Endothelial cell of umbilical vein (primary cell): Measurements from ENCODE around the gene CDK17. TPM values are rescaled to one million over a fixed set of nuclear protein-coding genes. Genes with fewer than 3 reads are reported as not detected.
A peak's percentile ranks its signal among the peaks of the same experiment; 100 is the strongest.

ENCODE experiments used
- BruUV-seq: library from RNA; stranded (reverse); fragments of 400-500 nt; replicated peaks from 2 replicates; lab custom pipeline; 2021; lab: Mats Ljungman, UMichigan
- CTCF ChIA-PET: fragments of 300-600, 350-600 bp; sonication (Branson Sonifier 250); formaldehyde crosslinking; loops from one replicate; lab custom pipeline; 2021; ENCODE audit warnings: antibody characterized with exemption, inconsistent platforms; lab: Charles Lee
- POLR2A ChIA-PET: fragments of 300-600, 350-600 bp; sonication (Branson Sonifier 250); formaldehyde crosslinking; loops from one replicate; lab custom pipeline; 2021; ENCODE audit warnings: antibody characterized with exemption, inconsistent platforms; lab: Charles Lee
- DNase-seq: peaks from one replicate; pipeline ENCODE4 v3.0.0-alpha.2; 2011; ENCODE audit warnings: low read depth, low spot score
- FAIRE-seq: peaks from 2 replicates; lab custom pipeline; 2011; peaks lifted over from hg19 to GRCh38; lab: Jason Lieb, UNC
- H2AFZ ChIP-seq: 2 replicates; pipeline ENCODE4 v1.6.0; 2012; ENCODE audit warnings: low read depth, low read length, control low read depth, inconsistent platforms
- H3K27ac ChIP-seq: 2 replicates; pipeline ENCODE4 v1.5.1; 2011; ENCODE audit warnings: low read depth, mild to moderate bottlenecking, control low read depth, low read length, moderate library complexity; ENCODE audit not compliant: insufficient read depth
- H3K27me3 ChIP-seq, 2 experiments: 2 replicates each; pipeline versions ENCODE4 v1.6.0 to v1.6.1; 2011; ENCODE audit warnings: low read length in 2 of 2, mixed read lengths in 1 of 2; ENCODE audit not compliant: control insufficient read depth in 2 of 2, insufficient read depth in 2 of 2
- H3K36me3 ChIP-seq, 2 experiments: 2 replicates in 1 of 2; 3 replicates in 1 of 2; pipeline ENCODE4 v1.5.1; 2011; ENCODE audit warnings: low read length in 2 of 2, mild to moderate bottlenecking in 1 of 2, moderate library complexity in 1 of 2; ENCODE audit not compliant: control insufficient read depth in 2 of 2, insufficient read depth in 2 of 2; ENCODE audit errors: extremely low read depth in 1 of 2
- H3K4me1 ChIP-seq: 3 replicates; pipeline ENCODE4 v1.5.1; 2011; ENCODE audit warnings: mild to moderate bottlenecking, low read length; ENCODE audit not compliant: control insufficient read depth, insufficient read depth; ENCODE audit errors: extremely low read depth
- H3K4me2 ChIP-seq: 2 replicates; pipeline ENCODE4 v1.6.1; 2011; ENCODE audit warnings: low read length, control low read depth, mixed read lengths; ENCODE audit not compliant: insufficient read depth
- H3K4me3 ChIP-seq, 3 experiments: fragments of 200-600 bp in 1 of 3; sonication (generic), shearing (Covaris generic) in 1 of 3; replicated peaks in 1 of 3; 2 replicates each; pipeline ENCODE4 v1.5.1; 2011 to 2016; ENCODE audit warnings: control low read depth in 3 of 3, low read length in 3 of 3, mild to moderate bottlenecking in 2 of 3, inconsistent platforms in 1 of 3, low read depth in 1 of 3, moderate library complexity in 1 of 3; ENCODE audit not compliant: insufficient read depth in 1 of 3
- H3K79me2 ChIP-seq: 2 replicates; pipeline ENCODE4 v1.6.0; 2012; ENCODE audit warnings: low read length, inconsistent platforms; ENCODE audit not compliant: control insufficient read depth, insufficient read depth
- H3K9ac ChIP-seq: replicated peaks from 2 replicates; pipeline ENCODE3; 2011; ENCODE audit warnings: low read length, control low read depth; ENCODE audit not compliant: insufficient read depth; ENCODE audit errors: extremely low read depth
- H3K9me1 ChIP-seq: replicated peaks from 3 replicates; pipeline ENCODE4 v1.6.0; 2011; ENCODE audit warnings: mild to moderate bottlenecking, low read length; ENCODE audit not compliant: control insufficient read depth, insufficient read depth; ENCODE audit errors: extremely low read depth
- H3K9me3 ChIP-seq: replicated peaks from 2 replicates; pipeline ENCODE4 v1.5.1; 2012; ENCODE audit warnings: low read length, inconsistent platforms; ENCODE audit not compliant: control insufficient read depth, insufficient read depth
- H4K20me1 ChIP-seq: replicated peaks from 2 replicates; pipeline ENCODE3; 2011; ENCODE audit warnings: mild to moderate bottlenecking, low read length; ENCODE audit not compliant: control insufficient read depth, insufficient read depth; ENCODE audit errors: extremely low read depth
- EZH2 ChIP-seq: IDR thresholded peaks from 2 replicates; pipeline ENCODE4 v1.6.1; 2012; ENCODE audit warnings: borderline replicate concordance, low read depth, mild to moderate bottlenecking, moderate library complexity, low read length, inconsistent platforms; ENCODE audit not compliant: severe bottlenecking
- FOS ChIP-seq: IDR thresholded peaks from 2 replicates; pipeline ENCODE4 v1.6.1; 2011; ENCODE audit warnings: mild to moderate bottlenecking, low read length, moderate library complexity, borderline replicate concordance; ENCODE audit not compliant: insufficient read depth
- GATA2 ChIP-seq: IDR thresholded peaks from 2 replicates; pipeline ENCODE4 v1.7.0; 2011; ENCODE audit warnings: low read depth, mild to moderate bottlenecking, moderate library complexity, mixed read lengths, low read length; ENCODE audit not compliant: insufficient read length, insufficient read depth
- JUN ChIP-seq: IDR thresholded peaks from 2 replicates; pipeline ENCODE4 v1.6.1; 2011; ENCODE audit warnings: borderline replicate concordance, low read depth; ENCODE audit not compliant: insufficient read length, insufficient read depth
- MYC ChIP-seq: IDR thresholded peaks from one replicate; pipeline ENCODE4 v1.6.1; 2011; ENCODE audit warnings: mild to moderate bottlenecking, low read depth, low read length
- POLR2A ChIP-seq: IDR thresholded peaks from 2 replicates; pipeline ENCODE4 v1.6.1; 2012; ENCODE audit warnings: low read depth, mild to moderate bottlenecking, control low read depth, low read length
- POLR2AphosphoS5 ChIP-seq: IDR thresholded peaks from 2 replicates; pipeline ENCODE4 v1.6.1; 2012; ENCODE audit warnings: low read depth, mild to moderate bottlenecking, control low read depth, low read length, moderate library complexity; ENCODE audit not compliant: insufficient read depth
- dilution Hi-C: fragments of 300-500 bp; cut with MboI; formaldehyde crosslinking; loops from one replicate; pipeline ENCODE4 v1.15.0; 2019; ENCODE audit warnings: low sequenced_read_pairs; ENCODE audit not compliant: extremely low pct_ligation_motif_present
- intact Hi-C: fragments of 100-400 bp; cut with micrococcal nuclease; formaldehyde crosslinking; loops from one replicate; pipeline ENCODE4 v1.10.0; 2022
- polyA plus RNA-seq, 4 experiments: library from polyadenylated mRNA; depleted of rRNA in 3 of 4; stranded (reverse) in 3 of 4; unstranded in 1 of 4; fragments of >200 nt; gene quantifications; 2 replicates each; pipeline versions ENCODE4 v1.2.1 to v1.2.3, GENCODE V29; 2011 to 2012; ENCODE audit warnings: missing spikeins in 1 of 4
- total RNA-seq: library from RNA; stranded (reverse); gene quantifications from 2 replicates; pipeline ENCODE4 v1.2.3, GENCODE V29; 2021
- TF ChIP-seq, protein P1 (sequence below), 2 donors: IDR thresholded peaks; 1 replicate in 1 of 2; 2 replicates in 1 of 2; pipeline ENCODE4 v1.5.1; 2011; ENCODE audit warnings: low read length in 2 of 2, mild to moderate bottlenecking in 2 of 2, moderate library complexity in 2 of 2, control low read depth in 1 of 2, inconsistent platforms in 1 of 2, low read depth in 1 of 2; ENCODE audit not compliant: insufficient read depth in 1 of 2; ENCODE audit errors: extremely low read depth in 1 of 2
- TF ChIP-seq, protein P2 (sequence below): IDR thresholded peaks from 2 replicates; pipeline ENCODE4 v1.6.1; 2011; ENCODE audit not compliant: insufficient read depth, insufficient read length

Gene CDK17
- total and polyA plus RNA-seq, 2 donors (not counting 3 experiments of a cell fraction or from before 2014, with no cell fraction given), result 61.1 to 176 TPM

DNA sequence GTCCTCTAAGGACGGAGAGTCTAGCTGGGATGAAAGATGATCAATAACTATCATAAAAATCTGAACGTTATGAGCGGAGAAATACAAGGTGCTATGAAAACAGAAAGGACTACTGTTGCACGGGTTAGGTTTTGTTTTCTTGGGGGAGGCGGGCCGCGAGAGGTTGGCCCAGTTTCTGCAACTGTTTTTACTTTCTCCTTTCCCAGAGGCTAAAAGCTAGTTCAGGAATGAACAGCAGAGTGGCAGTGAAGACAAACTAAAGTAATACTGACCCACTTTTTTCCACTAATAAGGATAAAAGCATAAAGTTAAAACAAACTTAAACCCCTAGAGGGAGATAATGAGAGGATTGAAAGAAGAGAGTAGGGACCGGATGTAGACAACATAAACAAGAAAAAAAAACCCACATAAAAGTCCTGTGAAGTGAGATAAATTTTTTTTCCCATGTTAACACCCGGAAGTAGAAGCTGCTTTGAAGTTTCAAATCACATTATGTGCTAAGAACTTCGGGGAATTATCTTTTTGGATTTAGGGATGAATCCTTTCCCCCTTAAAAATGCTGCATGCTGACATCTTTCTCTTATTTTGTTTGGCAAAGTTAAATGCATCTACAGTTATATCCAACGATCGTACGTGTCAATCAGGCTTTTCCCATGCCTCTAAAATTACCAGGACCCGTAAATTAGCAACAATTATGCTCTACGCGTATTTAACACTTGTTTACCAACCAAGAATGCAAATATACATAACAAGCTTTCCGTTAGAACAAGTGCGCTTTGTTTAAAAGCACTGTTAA is 1.0 kb upstream of the CDK17 start:
- TF ChIP-seq JUN, result peak; percentile 30
- TF ChIP-seq MYC, result no peak
- no peak for TF ChIP-seq EZH2
- TF ChIP-seq POLR2A, result no peak
- TF ChIP-seq FOS, result peak; percentile 12
- TF ChIP-seq, protein P1, sequence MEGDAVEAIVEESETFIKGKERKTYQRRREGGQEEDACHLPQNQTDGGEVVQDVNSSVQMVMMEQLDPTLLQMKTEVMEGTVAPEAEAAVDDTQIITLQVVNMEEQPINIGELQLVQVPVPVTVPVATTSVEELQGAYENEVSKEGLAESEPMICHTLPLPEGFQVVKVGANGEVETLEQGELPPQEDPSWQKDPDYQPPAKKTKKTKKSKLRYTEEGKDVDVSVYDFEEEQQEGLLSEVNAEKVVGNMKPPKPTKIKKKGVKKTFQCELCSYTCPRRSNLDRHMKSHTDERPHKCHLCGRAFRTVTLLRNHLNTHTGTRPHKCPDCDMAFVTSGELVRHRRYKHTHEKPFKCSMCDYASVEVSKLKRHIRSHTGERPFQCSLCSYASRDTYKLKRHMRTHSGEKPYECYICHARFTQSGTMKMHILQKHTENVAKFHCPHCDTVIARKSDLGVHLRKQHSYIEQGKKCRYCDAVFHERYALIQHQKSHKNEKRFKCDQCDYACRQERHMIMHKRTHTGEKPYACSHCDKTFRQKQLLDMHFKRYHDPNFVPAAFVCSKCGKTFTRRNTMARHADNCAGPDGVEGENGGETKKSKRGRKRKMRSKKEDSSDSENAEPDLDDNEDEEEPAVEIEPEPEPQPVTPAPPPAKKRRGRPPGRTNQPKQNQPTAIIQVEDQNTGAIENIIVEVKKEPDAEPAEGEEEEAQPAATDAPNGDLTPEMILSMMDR (IDR thresholded peaks at IDR 0.05; ENCODE audit: extremely low read depth in 1 of 2, insufficient read depth in 1 of 2, low read depth in 1 of 2, low read length in 2 of 2), result peak; percentile 13 to 22
- TF ChIP-seq, protein P2, sequence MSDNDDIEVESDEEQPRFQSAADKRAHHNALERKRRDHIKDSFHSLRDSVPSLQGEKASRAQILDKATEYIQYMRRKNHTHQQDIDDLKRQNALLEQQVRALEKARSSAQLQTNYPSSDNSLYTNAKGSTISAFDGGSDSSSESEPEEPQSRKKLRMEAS, result no peak
- TF ChIP-seq GATA2, result peak; percentile 3
- no peak for TF ChIP-seq POLR2AphosphoS5
- H2AFZ ChIP-seq, result no peak overlapping the region
- H3K9me1 ChIP-seq, result no peaks in the 10 kb centered on the region
- CTCF ChIA-PET, result interaction anchor here (1.0 to 7.9 kb wide), 20 partner anchors 9 to 186 kb away, joined by 3 to 66 read pairs (median 8); partner anchors contain the start of gene CFAP54
- peak overlapping the region; percentile 62 to 84 (median 77) for H3K4me3 ChIP-seq
- dilution Hi-C loops, result no loop called here
- H4K20me1 ChIP-seq, result no peaks in the 10 kb centered on the region
- peak overlapping the region; percentile 99 for H3K27ac ChIP-seq
- H3K4me1 ChIP-seq, result peaks cover 31% of the 10 kb centered on the region
- peaks cover 45% of the 10 kb centered on the region for H3K79me2 ChIP-seq
- peak overlapping the region; percentile 90 for H3K4me2 ChIP-seq
- BruUV-seq, result TSS peak; percentile 54
- intact Hi-C loops, result loop anchor here (1.0 to 5.0 kb wide), 8 partner anchors 19 to 338 kb away; partner anchors contain the start of gene CFAP54
- H3K9ac ChIP-seq, result peak overlapping the region; percentile 99
- FAIRE-seq (peak; percentile 75), DNase-seq (peak; percentile 89)
- H3K27me3 ChIP-seq, result no peaks in the 10 kb centered on the region
- H3K36me3 ChIP-seq, result no peaks in the 10 kb centered on the region
- POLR2A ChIA-PET, result interaction anchor here (0.7 to 5.9 kb wide), 11 partner anchors 11 to 109 kb away, joined by 3 to 85 read pairs (median 5); no protein-coding TSS in a partner anchor
- H3K9me3 ChIP-seq, result no peaks in the 10 kb centered on the region
